Calu3 (cell line): Measurements from ENCODE around the gene EPHB2. TPM values are rescaled to one million over a fixed set of nuclear protein-coding genes. Genes with fewer than 3 reads are reported as not detected.
A peak's percentile ranks its signal among the peaks of the same experiment; 100 is the strongest.

ENCODE experiments used
- BruUV-seq: library from RNA; stranded (reverse); fragments of 400-500 nt; replicated peaks from 2 replicates; lab custom pipeline; 2021; lab: Mats Ljungman, UMichigan
- CTCF ChIA-PET: fragments of 300-600 bp; sonication (Branson Sonifier 250); formaldehyde crosslinking; loops from one replicate; lab custom pipeline; 2022; ENCODE audit warnings: antibody characterized with exemption; lab: Charles Lee
- DNase-seq: peaks from one replicate; pipeline ENCODE4 v3.0.0; 2022
- H3K27ac Mint-ChIP-seq: one replicate; pipeline ENCODE4 v1.8.0; 2022; ENCODE audit warnings: mixed read lengths; ENCODE audit not compliant: unreplicated experiment
- H3K27me3 Mint-ChIP-seq: one replicate; pipeline ENCODE4 v1.8.0; 2022; ENCODE audit warnings: mixed read lengths; ENCODE audit not compliant: unreplicated experiment
- H3K36me3 Mint-ChIP-seq: one replicate; pipeline ENCODE4 v1.8.0; 2022; ENCODE audit warnings: mild to moderate bottlenecking, moderate library complexity, mixed read lengths; ENCODE audit not compliant: insufficient read depth, unreplicated experiment
- H3K4me1 Mint-ChIP-seq: one replicate; pipeline ENCODE4 v1.8.0; 2022; ENCODE audit warnings: mild to moderate bottlenecking, low read depth, mixed read lengths; ENCODE audit not compliant: unreplicated experiment
- H3K4me3 Mint-ChIP-seq: one replicate; pipeline ENCODE4 v1.8.0; 2022; ENCODE audit warnings: mild to moderate bottlenecking, low read depth, moderate library complexity, mixed read lengths; ENCODE audit not compliant: unreplicated experiment
- H3K9me3 Mint-ChIP-seq: one replicate; pipeline ENCODE4 v1.8.0; 2022; ENCODE audit warnings: low read depth, mixed read lengths; ENCODE audit not compliant: unreplicated experiment
- CTCF ChIP-seq: fragments of 200-600 bp; IDR thresholded peaks from one replicate; pipeline ENCODE4 v1.8.0; 2022; ENCODE audit warnings: antibody characterized with exemption; ENCODE audit not compliant: unreplicated experiment
- intact Hi-C: fragments of 100-400 bp; cut with micrococcal nuclease; formaldehyde crosslinking; loops from one replicate; pipeline ENCODE4 v1.10.0; 2022; ENCODE audit not compliant: unreplicated experiment
- total RNA-seq: library from RNA; stranded (reverse); gene quantifications from 2 replicates; pipeline ENCODE4 v1.2.3, GENCODE V29; 2022

The EPHB2 gene
- total RNA-seq, 1 experiment from 2014 or later, result 19.3 TPM

- intact Hi-C loops, result no loop called here
- CTCF ChIA-PET, result interaction anchor here (0.6 to 0.9 kb wide), 2 partner anchors 8 to 123 kb away, joined by 4 to 7 read pairs; no protein-coding TSS in a partner anchor
- Mint-ChIP-seq H3K9me3 (no peaks in the 10 kb centered on the region), H3K36me3 (peaks cover 7% of the 10 kb centered on the region), H3K27ac (peak overlapping the region; percentile 96), H3K27me3 (no peaks in the 10 kb centered on the region), H3K4me3 (peak overlapping the region; percentile 61), H3K4me1 (peaks cover 71% of the 10 kb centered on the region)
- no peak for TF ChIP-seq CTCF
- BruUV-seq, result no TSS peak
- DNase-seq, result peak; percentile 73
These were observed 116.3 kb downstream of the EPHB2 start for GRCh38 chr1:22826604-22827580.

GRCh38 chr1:22827666-22828483 lies 117.2 kb downstream of the EPHB2 start:
- CTCF ChIA-PET, result no interaction called here
- Mint-ChIP-seq H3K27ac (peak overlapping the region; percentile 96), H3K4me1 (peaks cover 80% of the 10 kb centered on the region)

GRCh38 chr1:22828484-22829308 lies 118.1 kb downstream of the EPHB2 start:
- no peaks in the 10 kb centered on the region for H3K27me3 Mint-ChIP-seq
- H3K4me1 Mint-ChIP-seq, result peaks cover 86% of the 10 kb centered on the region
- no TSS peak for BruUV-seq
- no peak for TF ChIP-seq CTCF
- CTCF ChIA-PET, result no interaction called here
- DNase-seq, result no peak
- H3K9me3 Mint-ChIP-seq, result no peaks in the 10 kb centered on the region
- peak overlapping the region; percentile 96 for H3K27ac Mint-ChIP-seq
- no peak overlapping the region for H3K4me3 Mint-ChIP-seq
- H3K36me3 Mint-ChIP-seq, result peaks cover 7% of the 10 kb centered on the region
- intact Hi-C loops, result no loop called here

More at GRCh38 chr1:22827666-22828483, 117.2 kb downstream of the EPHB2 start:
- Mint-ChIP-seq H3K9me3 (no peaks in the 10 kb centered on the region), H3K27me3 (no peaks in the 10 kb centered on the region), H3K36me3 (peaks cover 7% of the 10 kb centered on the region), H3K4me3 (no peak overlapping the region)
- DNase-seq, result no peak
- no TSS peak for BruUV-seq
- TF ChIP-seq CTCF, result no peak
- intact Hi-C loops, result no loop called here
